Vagina (tissue), 2 donors: ENCODE data around the gene DNAAF9.

Source experiments
- POLR2A ChIP-seq, 2 donors: fragments of 450-650 bp; IDR thresholded peaks; one replicate each; pipeline ENCODE4 v1.6.1; 2017; ENCODE audit warnings: antibody characterized with exemption in 2 of 2, mild to moderate bottlenecking in 2 of 2, moderate library complexity in 2 of 2
- POLR2AphosphoS5 ChIP-seq, 2 donors: sonication (generic); formaldehyde crosslinking; IDR thresholded peaks; one replicate each; pipeline ENCODE4 v1.9.0; 2017; ENCODE audit warnings: antibody characterized with exemption in 2 of 2, mild to moderate bottlenecking in 2 of 2, low read depth in 1 of 2; ENCODE audit not compliant: insufficient read depth in 1 of 2
- TF ChIP-seq, protein P1 (sequence below), 3 experiments: fragments of 450-650 bp in 2 of 3; fragments of 200-600 bp in 1 of 3; sonication (generic) in 1 of 3; IDR thresholded peaks; one replicate each; pipeline ENCODE4 v1.5.1; 2017 to 2019; ENCODE audit warnings: antibody characterized with exemption in 3 of 3, mild to moderate bottlenecking in 2 of 3, moderate library complexity in 2 of 3

DNA sequence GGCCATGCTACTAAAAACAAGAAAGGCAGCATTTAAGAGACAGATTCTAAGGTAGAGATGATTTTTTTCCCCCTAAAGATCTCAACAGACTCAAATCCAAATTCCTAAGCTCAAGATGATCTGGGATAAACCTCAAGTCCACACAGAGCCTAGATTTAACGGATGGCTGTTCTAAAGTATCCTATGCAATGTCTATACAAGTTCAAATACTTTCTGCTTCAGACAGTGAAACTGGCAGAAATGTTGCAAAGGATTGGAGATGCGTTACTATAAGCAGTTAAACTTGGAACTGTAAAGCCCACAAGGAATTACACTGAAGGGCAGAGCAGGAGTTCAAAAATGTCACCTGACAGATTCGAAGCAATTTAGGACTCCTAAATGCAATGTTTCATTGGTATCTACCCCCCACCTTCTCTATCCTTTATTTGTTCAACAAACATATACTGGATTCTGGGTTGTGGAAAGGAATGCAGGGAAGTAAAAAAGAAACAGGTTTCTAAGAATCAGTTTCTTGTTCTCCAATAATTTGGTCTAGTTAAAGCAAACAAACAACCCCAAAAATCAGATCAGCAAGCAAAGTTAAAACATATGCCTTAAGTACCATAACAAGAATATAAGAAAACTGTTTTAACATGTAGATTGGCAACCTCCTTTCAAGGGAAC lies 1.6 kb downstream of the DNAAF9 start:
- TF ChIP-seq, protein P1, sequence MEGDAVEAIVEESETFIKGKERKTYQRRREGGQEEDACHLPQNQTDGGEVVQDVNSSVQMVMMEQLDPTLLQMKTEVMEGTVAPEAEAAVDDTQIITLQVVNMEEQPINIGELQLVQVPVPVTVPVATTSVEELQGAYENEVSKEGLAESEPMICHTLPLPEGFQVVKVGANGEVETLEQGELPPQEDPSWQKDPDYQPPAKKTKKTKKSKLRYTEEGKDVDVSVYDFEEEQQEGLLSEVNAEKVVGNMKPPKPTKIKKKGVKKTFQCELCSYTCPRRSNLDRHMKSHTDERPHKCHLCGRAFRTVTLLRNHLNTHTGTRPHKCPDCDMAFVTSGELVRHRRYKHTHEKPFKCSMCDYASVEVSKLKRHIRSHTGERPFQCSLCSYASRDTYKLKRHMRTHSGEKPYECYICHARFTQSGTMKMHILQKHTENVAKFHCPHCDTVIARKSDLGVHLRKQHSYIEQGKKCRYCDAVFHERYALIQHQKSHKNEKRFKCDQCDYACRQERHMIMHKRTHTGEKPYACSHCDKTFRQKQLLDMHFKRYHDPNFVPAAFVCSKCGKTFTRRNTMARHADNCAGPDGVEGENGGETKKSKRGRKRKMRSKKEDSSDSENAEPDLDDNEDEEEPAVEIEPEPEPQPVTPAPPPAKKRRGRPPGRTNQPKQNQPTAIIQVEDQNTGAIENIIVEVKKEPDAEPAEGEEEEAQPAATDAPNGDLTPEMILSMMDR (IDR thresholded peaks at IDR 0.05), result no peak
- TF ChIP-seq POLR2A (IDR thresholded peaks at IDR 0.05) (no peak), POLR2AphosphoS5 (IDR thresholded peaks at IDR 0.05; ENCODE audit: insufficient read depth in 1 of 2, low read depth in 1 of 2) (no peak)
